Activated naive CD4-positive, alpha-beta T cell treated with anti-CD3 and anti-CD28 coated beads, Interleukin-2, amount 50 U/mL, for 72 hours (primary cell): ENCODE results near the gene CCR8. TPM values are rescaled to one million over a fixed set of nuclear protein-coding genes. Genes with fewer than 3 reads are reported as not detected.
A peak's percentile ranks its signal among the peaks of the same experiment; 100 is the strongest.

Source experiments
- ATAC-seq, 2 donors: fragments of 150-1000 bp; cut with Tn5 transposase; 2 replicates each; pipeline ENCODE4 v1.10.0; 2021; ENCODE audit warnings: mild to moderate bottlenecking in 2 of 2, moderate library complexity in 2 of 2
- DNase-seq, 2 donors: peaks; one replicate each; pipeline ENCODE4 v3.0.0; 2021 to 2022; ENCODE audit warnings: low spot score in 2 of 2
- H3K27ac Mint-ChIP-seq, 2 donors: one replicate each; pipeline ENCODE4 v1.8.0; 2022; ENCODE audit warnings: mild to moderate bottlenecking in 2 of 2, mixed read lengths in 2 of 2
- H3K36me3 Mint-ChIP-seq, 2 donors: one replicate each; pipeline ENCODE4 v1.8.0; 2022; ENCODE audit warnings: mixed read lengths in 2 of 2
- H3K9me3 Mint-ChIP-seq, 2 donors: one replicate each; pipeline ENCODE4 v1.8.0; 2022; ENCODE audit warnings: mixed read lengths in 2 of 2
- total RNA-seq, 2 donors: library from RNA; stranded (reverse); gene quantifications; one replicate each; pipeline ENCODE4 v1.2.3, GENCODE V29; 2022

Gene CCR8, protein sequence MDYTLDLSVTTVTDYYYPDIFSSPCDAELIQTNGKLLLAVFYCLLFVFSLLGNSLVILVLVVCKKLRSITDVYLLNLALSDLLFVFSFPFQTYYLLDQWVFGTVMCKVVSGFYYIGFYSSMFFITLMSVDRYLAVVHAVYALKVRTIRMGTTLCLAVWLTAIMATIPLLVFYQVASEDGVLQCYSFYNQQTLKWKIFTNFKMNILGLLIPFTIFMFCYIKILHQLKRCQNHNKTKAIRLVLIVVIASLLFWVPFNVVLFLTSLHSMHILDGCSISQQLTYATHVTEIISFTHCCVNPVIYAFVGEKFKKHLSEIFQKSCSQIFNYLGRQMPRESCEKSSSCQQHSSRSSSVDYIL
- under 1 TPM; 0.36 to 0.53 TPM for total RNA-seq

- no peak for ATAC-seq
- no peak for DNase-seq
- H3K27ac Mint-ChIP-seq, result no peak within 1 kb of the TSS
- H3K9me3 Mint-ChIP-seq, result no peaks in the 10 kb centered on the region
- peaks cover 0 to 2% of the 10 kb centered on the region in 2 donors for H3K36me3 Mint-ChIP-seq
Measured at GRCh38 chr3:39329493-39329892, at the start of gene CCR8. Gene CCR8, plus strand, starts transcription at chr3:39329709. Its CDS starts 2,623 bp downstream, at chr3:39332332.

DNA sequence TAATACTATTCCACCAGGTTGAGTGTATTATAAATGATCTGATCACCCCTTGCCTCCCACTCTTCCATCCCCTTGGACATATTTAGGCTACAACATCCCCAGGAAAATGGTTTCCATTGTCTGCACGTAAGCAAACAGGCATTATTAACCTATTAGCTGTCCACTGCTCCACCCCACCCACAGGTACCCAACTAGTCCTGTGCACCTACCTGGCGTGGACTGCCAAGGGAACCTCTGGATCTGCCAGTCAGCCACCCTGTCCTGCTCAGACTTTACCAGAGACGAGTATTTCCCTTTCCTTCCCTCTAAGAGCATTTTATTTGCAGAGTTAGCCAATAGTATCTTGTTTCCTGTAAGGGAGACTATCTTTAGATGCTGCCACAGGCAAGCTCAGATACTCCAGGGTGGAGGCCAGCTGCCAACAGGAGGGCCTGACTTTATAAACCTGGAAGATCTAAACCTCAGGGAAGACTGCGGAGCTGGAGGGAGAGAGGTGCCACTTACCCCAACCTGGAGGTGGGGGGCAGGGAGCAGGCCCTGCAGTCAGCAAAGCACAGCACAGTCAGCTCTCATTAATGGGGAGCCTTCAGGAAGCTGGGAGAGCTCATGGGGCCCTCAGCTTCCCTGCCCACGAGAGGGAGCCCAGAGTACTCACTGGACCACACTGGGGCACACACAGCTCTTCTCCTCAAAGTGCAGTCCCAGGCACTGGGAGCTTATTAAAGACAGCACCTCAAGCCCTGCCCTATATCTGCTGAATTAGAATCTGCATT lies 49.6 kb upstream of the CCR8 start, which contains the start of gene CX3CR1:
Gene CX3CR1 (minus strand): TSS at position 292 of the 773 bp plus-strand sequence. CDS start 13,527 bp downstream, outside the sequence.
- Mint-ChIP-seq H3K27ac (no peak within 1 kb of the TSS), H3K36me3 (no peaks in the 10 kb centered on the region), H3K9me3 (no peaks in the 10 kb centered on the region)
- DNase-seq, result no peak
- ATAC-seq, result no peak

GRCh38 chr3:39280571-39280970 lies 48.9 kb upstream of the CCR8 start:
- Mint-ChIP-seq H3K9me3 (no peaks in the 10 kb centered on the region), H3K27ac (no peak overlapping the region), H3K36me3 (no peaks in the 10 kb centered on the region)
- ATAC-seq, result no peak
- DNase-seq, result no peak

DNA sequence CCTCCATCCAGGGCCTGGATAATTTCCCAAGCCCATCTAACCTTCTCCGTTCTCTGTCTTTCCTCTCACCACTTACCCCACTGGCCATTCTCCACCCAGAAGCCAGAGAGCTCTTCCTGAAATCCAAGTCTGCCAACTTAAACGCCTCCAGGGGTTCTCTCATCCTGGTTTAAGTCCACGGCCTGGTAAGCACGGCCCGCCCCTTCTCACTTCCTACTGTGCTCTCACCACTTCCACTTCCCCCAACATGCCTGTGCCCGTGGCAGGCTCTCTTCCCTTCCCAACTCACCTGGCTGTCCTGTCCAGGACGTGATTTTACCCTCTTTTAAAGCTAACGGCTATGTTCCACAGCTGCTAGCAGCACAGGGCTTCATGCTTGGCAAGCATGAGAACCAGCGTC lies 48.0 kb upstream of the CCR8 start:
- ATAC-seq (no peak), DNase-seq (no peak)
- Mint-ChIP-seq H3K27ac (peak overlapping the region; percentile 17 to 48), H3K9me3 (no peaks in the 10 kb centered on the region), H3K36me3 (no peaks in the 10 kb centered on the region)

DNA sequence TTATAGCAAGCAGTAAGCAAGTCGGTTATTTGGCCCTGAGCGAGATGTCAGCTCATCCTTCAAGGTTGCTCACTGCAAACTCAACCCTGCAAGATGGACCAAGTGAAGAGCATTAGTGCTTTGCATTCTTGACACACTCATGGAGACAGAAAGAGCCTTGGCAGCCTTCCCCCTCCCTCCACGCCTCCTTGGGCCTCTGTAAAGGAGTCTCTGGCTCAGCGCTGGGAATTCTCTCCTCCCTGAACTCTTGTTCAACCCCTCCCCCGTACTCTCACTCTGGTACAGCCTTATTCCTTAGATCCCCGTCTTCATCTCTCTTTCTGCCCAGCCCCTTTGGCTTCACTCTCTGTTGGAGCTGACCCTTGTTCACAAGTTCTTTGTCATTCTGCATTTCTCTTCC lies 47.5 kb upstream of the CCR8 start:
- Mint-ChIP-seq H3K36me3 (no peaks in the 10 kb centered on the region), H3K9me3 (no peaks in the 10 kb centered on the region), H3K27ac (no peak overlapping the region)
- ATAC-seq, result no peak
- no peak for DNase-seq

GRCh38 chr3:39284457-39284881 lies 45.0 kb upstream of the CCR8 start:
- DNase-seq, result no peak
- H3K27ac Mint-ChIP-seq, result peak overlapping the region in 1 of 2 donors; percentile 68

DNA sequence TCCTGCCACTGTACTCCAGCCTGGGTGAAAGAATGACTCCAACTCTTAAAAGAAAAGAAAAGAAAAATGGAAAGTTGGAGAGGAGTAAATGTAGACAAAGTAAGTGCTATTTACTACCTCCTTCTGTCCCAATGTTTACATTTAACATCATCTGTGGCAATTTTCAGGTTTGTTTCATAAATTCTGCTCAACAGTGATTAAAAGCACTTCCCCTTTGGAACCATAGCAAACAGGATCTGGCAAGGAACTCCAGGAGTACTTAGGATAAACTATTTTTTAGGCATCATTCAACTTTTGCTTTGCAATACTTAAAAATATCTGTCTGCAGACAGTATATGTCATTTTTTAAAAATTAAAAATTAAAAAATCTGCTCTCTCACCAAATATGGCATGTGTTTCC lies 44.2 kb upstream of the CCR8 start:
- no peak for DNase-seq
- H3K27ac Mint-ChIP-seq, result no peak overlapping the region
- ATAC-seq, result no peak
- H3K36me3 Mint-ChIP-seq, result no peaks in the 10 kb centered on the region
- no peaks in the 10 kb centered on the region for H3K9me3 Mint-ChIP-seq

More at GRCh38 chr3:39284457-39284881, 45.0 kb upstream of the CCR8 start:
- ATAC-seq, result no peak
- Mint-ChIP-seq H3K9me3 (no peaks in the 10 kb centered on the region), H3K36me3 (no peaks in the 10 kb centered on the region)

- Mint-ChIP-seq H3K36me3 (no peaks in the 10 kb centered on the region), H3K27ac (no peak overlapping the region), H3K9me3 (no peaks in the 10 kb centered on the region)
- ATAC-seq (no peak), DNase-seq (no peak)
Measured at GRCh38 chr3:39286771-39287170, 42.7 kb upstream of the CCR8 start.

DNA sequence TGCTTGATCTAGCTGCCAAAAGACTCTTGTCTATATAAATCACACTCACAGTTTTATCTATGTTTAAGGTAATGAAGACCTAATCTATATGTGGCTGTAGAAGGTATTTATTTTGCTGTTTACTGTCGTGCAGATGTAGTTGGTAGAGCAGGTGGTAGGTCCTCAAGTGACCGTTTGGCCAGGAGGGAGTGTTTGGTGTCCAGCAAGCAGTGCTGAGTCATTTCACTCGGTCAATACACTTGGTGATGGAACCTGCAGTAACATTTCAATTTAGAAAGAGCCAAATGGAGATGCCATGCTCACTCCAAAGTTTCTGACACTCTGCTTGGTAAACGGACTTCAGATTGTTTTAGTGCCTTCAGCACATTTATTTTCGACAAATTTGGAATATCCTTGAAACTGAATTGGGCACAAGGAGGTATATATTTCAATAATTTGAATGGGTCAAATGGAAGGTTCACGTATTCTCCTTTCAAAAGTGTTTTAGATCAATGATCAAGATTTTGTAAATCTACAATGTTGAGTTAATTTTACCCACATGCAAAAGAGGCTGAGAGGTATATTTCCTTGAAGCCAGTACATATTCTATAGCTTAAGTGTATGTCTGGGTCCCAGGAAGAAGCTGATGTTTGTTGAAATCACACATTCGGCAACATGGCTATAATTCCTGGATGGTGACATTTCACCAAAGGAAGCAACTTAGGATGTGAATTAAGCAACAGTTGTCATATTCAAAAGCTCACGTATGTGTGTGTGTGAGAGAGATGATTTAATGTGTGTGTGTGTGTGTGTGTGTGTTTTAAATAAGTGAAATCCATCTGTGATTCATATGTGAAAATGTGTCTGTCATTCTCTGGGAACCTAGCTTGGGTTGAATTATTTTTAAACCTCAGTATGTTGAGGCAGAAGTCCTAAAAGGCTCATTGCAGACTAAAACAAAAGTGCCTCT lies 42.0 kb upstream of the CCR8 start:
- ATAC-seq (no peak), DNase-seq (no peak)
- Mint-ChIP-seq H3K9me3 (no peaks in the 10 kb centered on the region), H3K27ac (peak overlapping the region in 1 of 2 donors; percentile 55), H3K36me3 (no peaks in the 10 kb centered on the region)

GRCh38 chr3:39288300-39288808 lies 41.2 kb upstream of the CCR8 start:
- peak; percentile 91 to 97 for ATAC-seq
- Mint-ChIP-seq H3K9me3 (no peaks in the 10 kb centered on the region), H3K27ac (peak overlapping the region; percentile 23 to 55), H3K36me3 (no peaks in the 10 kb centered on the region)
- DNase-seq, result peak; percentile 79 to 81

- DNase-seq, result no peak
- no peak for ATAC-seq
- Mint-ChIP-seq H3K9me3 (no peaks in the 10 kb centered on the region), H3K27ac (peak overlapping the region in 1 of 2 donors; percentile 55), H3K36me3 (no peaks in the 10 kb centered on the region)
Measured at GRCh38 chr3:39289107-39289506, 40.4 kb upstream of the CCR8 start.

DNA sequence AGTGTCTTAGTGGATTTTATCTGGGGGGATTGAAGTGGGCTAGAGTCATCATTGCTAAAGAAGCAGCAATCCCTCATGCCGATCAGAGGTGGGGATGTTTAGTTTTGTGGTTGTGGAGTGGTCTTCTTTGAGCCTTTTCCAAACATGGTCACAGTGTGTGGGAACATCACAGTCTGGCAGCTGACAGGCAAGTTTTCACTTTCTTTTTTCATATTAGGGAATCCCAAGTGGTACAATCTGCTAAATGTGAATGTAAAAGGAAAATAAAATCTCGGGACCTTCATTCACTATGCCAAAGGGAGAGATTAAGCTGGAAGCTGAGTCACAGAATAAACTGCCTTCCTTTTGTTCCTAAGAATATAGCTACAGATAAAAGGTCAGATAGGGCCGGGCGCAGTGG lies 39.3 kb upstream of the CCR8 start:
- Mint-ChIP-seq H3K36me3 (no peaks in the 10 kb centered on the region), H3K9me3 (no peaks in the 10 kb centered on the region), H3K27ac (peak overlapping the region; percentile 38 to 75)
- ATAC-seq (no peak), DNase-seq (no peak)

DNA sequence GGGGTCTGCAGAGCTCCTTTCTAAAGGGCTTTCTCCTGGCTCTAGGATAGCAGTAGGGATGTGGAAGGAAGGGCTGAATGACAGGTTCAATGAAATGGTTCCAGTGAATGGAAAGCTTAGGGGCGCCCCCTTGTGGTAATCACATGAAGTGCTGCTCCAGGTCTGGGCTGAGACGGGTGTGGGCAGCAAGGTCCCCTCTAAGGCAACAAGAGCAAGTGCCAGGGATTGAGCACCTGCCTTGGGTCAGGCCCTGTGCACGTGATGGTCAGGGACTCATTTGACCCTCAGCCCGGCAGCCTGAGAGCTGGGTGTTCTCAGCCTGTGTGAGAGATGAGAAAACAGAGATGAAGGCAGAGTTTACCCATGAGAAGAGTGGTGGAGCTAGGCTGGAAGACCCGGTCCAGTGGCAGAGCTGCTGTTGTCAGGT lies 37.6 kb upstream of the CCR8 start:
- H3K36me3 Mint-ChIP-seq, result no peaks in the 10 kb centered on the region
- ATAC-seq, result peak; percentile 53 to 57
- peak overlapping the region in 1 of 2 donors; percentile 12 for H3K27ac Mint-ChIP-seq
- DNase-seq, result peak; percentile 77 to 82
- no peaks in the 10 kb centered on the region for H3K9me3 Mint-ChIP-seq

- ATAC-seq (no peak), DNase-seq (no peak)
- no peaks in the 10 kb centered on the region for H3K9me3 Mint-ChIP-seq
- H3K36me3 Mint-ChIP-seq, result no peaks in the 10 kb centered on the region
- H3K27ac Mint-ChIP-seq, result no peak overlapping the region
Measured at GRCh38 chr3:39292961-39293360, 36.5 kb upstream of the CCR8 start.

DNA sequence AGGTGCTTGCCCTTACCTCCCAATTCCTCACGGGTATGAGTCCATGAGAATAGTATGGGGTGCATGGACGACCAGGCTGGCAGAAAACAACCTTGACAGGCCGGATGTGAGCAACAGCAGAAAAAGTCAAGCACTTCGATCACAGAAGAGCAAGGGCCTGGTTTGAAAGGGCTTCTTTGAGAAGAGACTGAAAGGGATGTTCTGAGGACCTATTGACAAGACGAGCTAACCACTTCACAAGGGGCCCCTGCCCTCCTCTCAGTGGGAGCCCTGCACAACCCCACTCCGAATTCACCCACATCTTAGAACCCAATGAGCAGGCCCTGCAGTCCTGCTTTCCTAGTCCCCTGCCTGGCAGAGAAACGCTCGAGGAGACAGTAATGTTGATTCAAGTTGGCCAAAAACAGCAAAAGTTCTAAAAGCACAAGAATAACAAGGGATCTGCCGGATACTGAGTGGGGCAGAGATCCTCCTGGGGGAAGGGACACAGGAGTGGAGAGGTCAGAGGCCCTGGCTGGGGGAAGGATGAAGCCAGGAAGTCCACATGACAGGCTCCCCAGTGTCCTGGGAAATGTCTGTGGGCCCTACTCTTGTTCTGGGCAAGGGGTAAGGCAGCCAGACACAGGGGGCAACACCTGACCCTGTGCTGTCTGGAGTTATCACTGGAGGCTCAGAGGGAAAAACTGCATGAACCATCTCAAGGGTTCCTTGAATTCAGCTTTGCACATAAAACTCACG lies 34.9 kb upstream of the CCR8 start:
- no peak for DNase-seq
- ATAC-seq, result peak; percentile 30 to 35
- Mint-ChIP-seq H3K9me3 (peaks cover 8 to 11% of the 10 kb centered on the region in 2 donors), H3K27ac (peak overlapping the region; percentile 17 to 65), H3K36me3 (peaks cover 11% of the 10 kb centered on the region in 2 donors)
